Caco-2 (cell line): Measurements from ENCODE around the gene LMX1B. TPM values are rescaled to one million over a fixed set of nuclear protein-coding genes. Genes with fewer than 3 reads are reported as not detected.

Experiments used
- BruUV-seq: library from RNA; stranded (reverse); fragments of 400-500 nt; replicated peaks from 2 replicates; lab custom pipeline; 2021; lab: Mats Ljungman, UMichigan
- CTCF ChIA-PET: fragments of 300-600 bp; sonication (Branson Sonifier 250); formaldehyde crosslinking; loops from one replicate; lab custom pipeline; 2022; ENCODE audit warnings: antibody characterized with exemption; lab: Charles Lee
- POLR2A ChIA-PET: fragments of 300-600 bp; sonication (Branson Sonifier 250); formaldehyde crosslinking; loops from one replicate; lab custom pipeline; 2022; ENCODE audit warnings: antibody characterized with exemption; lab: Charles Lee
- DNase-seq, 2 experiments: peaks; one replicate each; pipeline versions ENCODE4 v3.0.0 to v3.0.0-alpha.2; 2020 to 2022
- H3K27me3 ChIP-seq: replicated peaks from 2 replicates; pipeline ENCODE4 v1.6.0; 2011; ENCODE audit warnings: low read length; ENCODE audit not compliant: control insufficient read depth, insufficient read depth
- H3K36me3 ChIP-seq: 2 replicates; pipeline ENCODE4 v1.5.1; 2011; ENCODE audit warnings: low read length; ENCODE audit not compliant: control insufficient read depth, insufficient read depth
- H3K4me1 ChIP-seq: fragments of 250-450 bp; sonication (Bioruptor Pico); 2 replicates; pipeline ENCODE4 v1.5.1; 2020; ENCODE audit warnings: mild to moderate bottlenecking
- H3K4me3 ChIP-seq: 2 replicates; pipeline ENCODE4 v1.5.1; 2011; ENCODE audit warnings: low read depth, mild to moderate bottlenecking, control low read depth, low read length
- H3K9me3 ChIP-seq: fragments of 250-450 bp; sonication (Bioruptor Pico); 2 replicates; pipeline ENCODE4 v1.5.1; 2020; ENCODE audit warnings: mild to moderate bottlenecking, moderate library complexity
- H3K27ac Mint-ChIP-seq: one replicate; pipeline ENCODE4 v1.8.0; 2022; ENCODE audit warnings: mixed read lengths; ENCODE audit not compliant: unreplicated experiment
- H3K27me3 Mint-ChIP-seq: one replicate; pipeline ENCODE4 v1.8.0; 2022; ENCODE audit warnings: mixed read lengths; ENCODE audit not compliant: insufficient read depth, unreplicated experiment
- H3K36me3 Mint-ChIP-seq: one replicate; pipeline ENCODE4 v1.8.0; 2022; ENCODE audit warnings: mild to moderate bottlenecking, mixed read lengths; ENCODE audit not compliant: insufficient read depth, unreplicated experiment
- H3K4me1 Mint-ChIP-seq: one replicate; pipeline ENCODE4 v1.8.0; 2022; ENCODE audit warnings: low read depth, mixed read lengths; ENCODE audit not compliant: unreplicated experiment
- H3K4me3 Mint-ChIP-seq: one replicate; pipeline ENCODE4 v1.8.0; 2022; ENCODE audit warnings: mild to moderate bottlenecking, moderate library complexity, mixed read lengths; ENCODE audit not compliant: unreplicated experiment
- H3K9me3 Mint-ChIP-seq: one replicate; pipeline ENCODE4 v1.8.0; 2022; ENCODE audit warnings: mixed read lengths; ENCODE audit not compliant: unreplicated experiment
- intact Hi-C: fragments of 100-400 bp; cut with micrococcal nuclease; formaldehyde crosslinking; loops from one replicate; pipeline ENCODE4 v1.10.0; 2022; ENCODE audit not compliant: unreplicated experiment
- total RNA-seq: library from RNA; stranded (reverse); gene quantifications from 2 replicates; pipeline ENCODE4 v1.2.3, GENCODE V29; 2022
- TF ChIP-seq, protein P1 (sequence below), 2 experiments: fragments of 200-600 bp in 1 of 2; IDR thresholded peaks; 1 replicate in 1 of 2; 2 replicates in 1 of 2; pipeline versions ENCODE4 v1.5.1 to v1.8.0; 2011 to 2022; ENCODE audit warnings: antibody characterized with exemption in 1 of 2, control low read depth in 1 of 2, inconsistent platforms in 1 of 2, low read depth in 1 of 2, low read length in 1 of 2, mild to moderate bottlenecking in 1 of 2, moderate library complexity in 1 of 2; ENCODE audit not compliant: insufficient read depth in 1 of 2, severe bottlenecking in 1 of 2, unreplicated experiment in 1 of 2

Gene LMX1B
- total RNA-seq, 1 experiment from 2014 or later, result 17.0 TPM

DNA sequence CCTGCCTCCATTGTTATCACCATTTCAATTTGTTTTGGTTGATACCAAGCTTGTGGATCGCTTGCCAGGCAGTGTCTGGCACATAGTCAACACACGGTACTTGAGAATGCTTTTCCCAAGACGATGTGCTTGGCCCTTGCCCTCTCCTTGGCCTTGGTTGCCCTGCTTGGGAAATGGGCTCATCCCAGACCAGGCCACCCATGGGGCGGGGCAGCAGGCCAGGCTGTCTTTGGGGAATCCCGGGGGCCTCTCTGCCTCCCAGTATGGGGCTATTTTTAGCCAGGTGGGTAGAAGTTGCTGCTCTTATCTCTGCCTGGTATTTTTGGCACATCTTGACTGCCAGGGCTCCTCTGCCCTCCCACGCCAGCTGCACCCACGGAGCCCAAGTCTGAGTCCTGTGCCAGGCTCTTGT is 49.9 kb downstream of the LMX1B start:
- Histone ChIP-seq H3K9me3 (no peaks in the 10 kb centered on the region), H3K36me3 (no peaks in the 10 kb centered on the region; the same call in 1 of the 2 replicates), H3K27me3 (no peaks in the 10 kb centered on the region), H3K4me3 (no peak overlapping the region), H3K4me1 (peaks cover 36% of the 10 kb centered on the region)
- peaks cover 6% of the 10 kb centered on the region for H3K4me1 Mint-ChIP-seq
- CTCF ChIA-PET, result interaction anchor here (1.0 kb wide), 1 partner anchor 56 kb away, joined by 3 read pairs; no protein-coding TSS in a partner anchor
- no TSS peak for BruUV-seq
- intact Hi-C loops, result loop anchor here (2.0 kb wide), 1 partner anchor 27 kb away; no protein-coding TSS in a partner anchor
- no peak for DNase-seq
- H3K27ac Mint-ChIP-seq, result no peak overlapping the region
- no peaks in the 10 kb centered on the region for H3K27me3 Mint-ChIP-seq
- TF ChIP-seq, protein P1, sequence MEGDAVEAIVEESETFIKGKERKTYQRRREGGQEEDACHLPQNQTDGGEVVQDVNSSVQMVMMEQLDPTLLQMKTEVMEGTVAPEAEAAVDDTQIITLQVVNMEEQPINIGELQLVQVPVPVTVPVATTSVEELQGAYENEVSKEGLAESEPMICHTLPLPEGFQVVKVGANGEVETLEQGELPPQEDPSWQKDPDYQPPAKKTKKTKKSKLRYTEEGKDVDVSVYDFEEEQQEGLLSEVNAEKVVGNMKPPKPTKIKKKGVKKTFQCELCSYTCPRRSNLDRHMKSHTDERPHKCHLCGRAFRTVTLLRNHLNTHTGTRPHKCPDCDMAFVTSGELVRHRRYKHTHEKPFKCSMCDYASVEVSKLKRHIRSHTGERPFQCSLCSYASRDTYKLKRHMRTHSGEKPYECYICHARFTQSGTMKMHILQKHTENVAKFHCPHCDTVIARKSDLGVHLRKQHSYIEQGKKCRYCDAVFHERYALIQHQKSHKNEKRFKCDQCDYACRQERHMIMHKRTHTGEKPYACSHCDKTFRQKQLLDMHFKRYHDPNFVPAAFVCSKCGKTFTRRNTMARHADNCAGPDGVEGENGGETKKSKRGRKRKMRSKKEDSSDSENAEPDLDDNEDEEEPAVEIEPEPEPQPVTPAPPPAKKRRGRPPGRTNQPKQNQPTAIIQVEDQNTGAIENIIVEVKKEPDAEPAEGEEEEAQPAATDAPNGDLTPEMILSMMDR (IDR thresholded peaks at IDR 0.05; ENCODE audit: insufficient read depth in 1 of 2, low read depth in 1 of 2, low read length in 1 of 2, severe bottlenecking in 1 of 2, unreplicated experiment in 1 of 2), result no peak
- H3K36me3 Mint-ChIP-seq, result no peaks in the 10 kb centered on the region
- H3K9me3 Mint-ChIP-seq, result no peaks in the 10 kb centered on the region
- H3K4me3 Mint-ChIP-seq, result no peak overlapping the region
- POLR2A ChIA-PET, result no interaction called here

DNA sequence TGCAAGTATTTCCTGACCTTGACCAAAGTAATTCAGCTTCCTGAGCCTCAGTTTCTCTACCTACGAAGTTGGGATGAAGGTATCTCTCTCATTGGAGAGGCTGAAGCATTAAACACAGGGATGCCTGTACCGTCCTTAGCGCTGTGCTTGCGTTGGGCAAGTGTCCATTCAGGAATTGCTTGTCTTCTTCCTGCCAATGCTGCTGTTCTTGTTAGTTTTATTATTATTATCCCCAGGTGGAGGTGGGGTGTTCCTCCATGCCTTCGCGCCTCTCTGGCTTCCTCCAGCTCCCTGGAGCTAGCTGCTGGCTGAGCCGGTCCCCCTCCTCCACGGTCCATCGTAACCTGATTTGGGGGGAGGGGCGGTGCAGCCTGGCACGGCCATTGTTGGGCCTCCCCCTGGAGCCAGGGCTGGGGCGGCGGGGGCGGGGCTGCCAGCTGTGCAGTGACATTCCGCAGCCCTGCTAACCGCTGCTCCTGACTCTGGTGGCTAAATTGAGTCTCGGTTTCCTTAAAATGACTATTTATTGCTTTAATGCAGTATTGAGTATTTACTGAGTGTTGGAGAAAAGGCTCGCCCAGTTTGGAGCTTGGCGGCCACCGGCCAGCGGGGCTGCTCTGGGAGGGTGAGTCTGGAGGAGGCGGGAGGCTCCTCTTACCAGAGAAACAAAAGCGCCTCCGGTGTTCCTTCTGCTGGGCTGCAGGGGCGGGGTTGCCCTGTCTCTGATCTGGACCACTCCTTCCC is 51.3 kb downstream of the LMX1B start:
- intact Hi-C loops, result no loop called here
- TF ChIP-seq, protein P1 (IDR thresholded peaks at IDR 0.05; ENCODE audit: insufficient read depth in 1 of 2, low read depth in 1 of 2, low read length in 1 of 2, severe bottlenecking in 1 of 2, unreplicated experiment in 1 of 2), result no peak
- no peak overlapping the region for H3K4me3 ChIP-seq
- POLR2A ChIA-PET, result no interaction called here
- H3K9me3 Mint-ChIP-seq, result no peaks in the 10 kb centered on the region
- no peaks in the 10 kb centered on the region for H3K27me3 ChIP-seq
- peaks cover 30% of the 10 kb centered on the region for H3K4me1 ChIP-seq
- no peaks in the 10 kb centered on the region for H3K27me3 Mint-ChIP-seq
- no peaks in the 10 kb centered on the region; the same call in 1 of the 2 replicates for H3K36me3 ChIP-seq
- H3K4me3 Mint-ChIP-seq, result no peak overlapping the region
- H3K27ac Mint-ChIP-seq, result no peak overlapping the region
- no peaks in the 10 kb centered on the region for H3K36me3 Mint-ChIP-seq
- no peaks in the 10 kb centered on the region for H3K9me3 ChIP-seq
- no peak for DNase-seq
- no TSS peak for BruUV-seq
- CTCF ChIA-PET, result no interaction called here
- H3K4me1 Mint-ChIP-seq, result peaks cover 6% of the 10 kb centered on the region

DNA sequence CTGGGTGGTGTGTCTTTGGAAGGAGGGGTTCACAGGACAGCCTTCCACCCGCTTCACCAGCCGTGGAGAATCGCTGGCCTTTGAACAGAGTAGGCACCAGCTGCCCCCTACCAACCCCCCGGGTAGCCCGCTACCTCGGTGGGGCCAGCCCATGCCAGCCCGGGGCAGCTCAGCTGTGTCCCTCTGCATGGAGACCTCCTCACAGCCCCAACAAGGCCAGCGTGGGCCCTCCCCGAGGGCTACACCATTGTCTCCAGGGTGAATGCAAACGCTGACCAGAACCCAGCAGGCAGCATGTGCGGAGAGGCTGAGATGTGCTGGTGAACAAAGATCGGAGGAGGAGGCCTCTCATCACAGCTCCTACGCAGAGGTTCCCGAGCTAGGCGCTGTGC is 51.9 kb downstream of the LMX1B start:
- TF ChIP-seq, protein P1 (IDR thresholded peaks at IDR 0.05; ENCODE audit: insufficient read depth in 1 of 2, low read depth in 1 of 2, low read length in 1 of 2, severe bottlenecking in 1 of 2, unreplicated experiment in 1 of 2), result no peak
- H3K9me3 Mint-ChIP-seq, result no peaks in the 10 kb centered on the region
- DNase-seq, result no peak
- ChIA-PET CTCF (no interaction called here), POLR2A (no interaction called here)
- intact Hi-C loops, result no loop called here
- no TSS peak for BruUV-seq
- H3K4me1 ChIP-seq, result peaks cover 26% of the 10 kb centered on the region
- no peaks in the 10 kb centered on the region for H3K27me3 ChIP-seq
- H3K4me3 Mint-ChIP-seq, result no peak overlapping the region
- no peaks in the 10 kb centered on the region for H3K27me3 Mint-ChIP-seq
- H3K27ac Mint-ChIP-seq, result no peak overlapping the region
- no peaks in the 10 kb centered on the region; the same call in 1 of the 2 replicates for H3K36me3 ChIP-seq
- H3K4me3 ChIP-seq, result no peak overlapping the region
- peaks cover 4% of the 10 kb centered on the region for H3K4me1 Mint-ChIP-seq
- H3K36me3 Mint-ChIP-seq, result no peaks in the 10 kb centered on the region
- H3K9me3 ChIP-seq, result no peaks in the 10 kb centered on the region
